HG02884 (cell line): ENCODE results near the gene ARTN.

Source experiments
- ATAC-seq: cut with Tn5 transposase; IDR thresholded peaks from one replicate; pipeline ENCODE4 v1.9.1; 2021; ENCODE audit warnings: mild to moderate bottlenecking, moderate library complexity; ENCODE audit not compliant: unreplicated experiment

Gene ARTN, protein sequence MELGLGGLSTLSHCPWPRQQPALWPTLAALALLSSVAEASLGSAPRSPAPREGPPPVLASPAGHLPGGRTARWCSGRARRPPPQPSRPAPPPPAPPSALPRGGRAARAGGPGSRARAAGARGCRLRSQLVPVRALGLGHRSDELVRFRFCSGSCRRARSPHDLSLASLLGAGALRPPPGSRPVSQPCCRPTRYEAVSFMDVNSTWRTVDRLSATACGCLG

GRCh38 chr1:43933386-43934100 is at the start of gene ARTN:
ARTN (plus strand) TSS chr1:43933801; CDS start chr1:43935657, 1,856 bp downstream.
- no peak for ATAC-seq

DNA sequence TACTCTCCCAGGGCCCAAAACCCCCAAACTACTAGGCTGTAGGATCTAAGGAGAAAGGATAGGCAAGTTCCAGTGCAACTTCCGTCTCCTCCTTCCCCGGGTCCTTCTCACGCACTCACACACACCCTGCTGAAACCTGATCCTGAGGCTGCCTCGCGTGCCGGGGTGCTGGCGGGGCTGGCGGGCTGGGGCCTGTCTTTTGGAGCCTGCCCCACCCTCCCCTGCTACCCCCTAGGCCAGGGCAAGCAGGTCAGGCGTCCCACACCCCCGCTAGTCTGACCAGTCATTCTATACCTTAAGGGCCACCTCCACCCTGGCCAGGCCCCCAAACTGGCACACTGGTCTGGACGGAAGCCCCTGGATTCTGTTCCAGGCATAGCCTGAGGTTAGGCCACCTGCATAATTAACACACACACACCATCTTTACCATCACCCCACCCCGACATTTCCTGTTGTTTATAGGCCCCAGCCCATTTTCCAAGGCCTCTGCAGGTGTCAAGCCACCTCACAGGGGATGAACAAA is 48.3 kb upstream of the ARTN start:
- ATAC-seq: no peak

- no peak for ATAC-seq
These were observed 45.9 kb upstream of the ARTN start for GRCh38 chr1:43887748-43888147.

- no peak for ATAC-seq
These were observed 42.8 kb upstream of the ARTN start for GRCh38 chr1:43890815-43891214.

DNA sequence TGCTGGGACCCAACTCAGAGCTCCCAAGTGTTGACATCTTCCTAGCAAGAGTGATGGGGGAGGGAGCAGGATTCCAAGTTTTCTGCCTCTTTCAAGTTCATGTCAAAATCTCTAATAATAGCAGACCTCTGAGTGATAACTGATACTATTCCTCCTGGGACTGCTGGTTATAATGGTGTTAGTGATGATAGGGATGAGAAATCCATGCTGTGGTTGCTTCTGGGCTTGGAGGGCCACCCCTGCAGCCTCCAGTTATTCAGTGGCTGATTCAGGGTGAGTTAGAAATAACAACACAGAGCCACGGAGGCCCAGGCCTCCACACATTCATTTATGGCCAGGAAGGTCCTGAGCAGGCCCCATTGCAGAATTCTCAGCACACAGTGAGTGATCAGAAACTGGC is 40.6 kb upstream of the ARTN start:
- no peak for ATAC-seq

DNA sequence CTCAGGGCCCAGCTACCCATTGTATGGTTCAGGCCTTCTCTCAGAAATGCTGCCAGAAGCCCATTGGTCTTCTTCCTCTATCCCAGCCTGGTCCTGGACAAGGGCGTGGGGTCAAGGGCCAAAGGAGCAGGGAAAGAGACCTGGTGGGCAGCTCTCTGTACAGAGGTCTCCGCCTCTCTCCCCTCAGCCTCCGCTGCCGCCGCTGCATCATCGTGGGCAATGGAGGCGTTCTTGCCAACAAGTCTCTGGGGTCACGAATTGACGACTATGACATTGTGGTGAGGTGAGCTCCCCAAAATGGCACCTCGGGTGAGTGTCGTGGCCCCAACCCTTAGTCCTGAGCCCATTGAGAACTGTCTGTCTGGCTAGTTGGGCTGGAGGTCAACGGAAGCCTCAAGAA is 34.6 kb upstream of the ARTN start:
- ATAC-seq: no peak

- ATAC-seq: no peak
These were observed 33.2 kb upstream of the ARTN start for GRCh38 chr1:43900386-43900785.

DNA sequence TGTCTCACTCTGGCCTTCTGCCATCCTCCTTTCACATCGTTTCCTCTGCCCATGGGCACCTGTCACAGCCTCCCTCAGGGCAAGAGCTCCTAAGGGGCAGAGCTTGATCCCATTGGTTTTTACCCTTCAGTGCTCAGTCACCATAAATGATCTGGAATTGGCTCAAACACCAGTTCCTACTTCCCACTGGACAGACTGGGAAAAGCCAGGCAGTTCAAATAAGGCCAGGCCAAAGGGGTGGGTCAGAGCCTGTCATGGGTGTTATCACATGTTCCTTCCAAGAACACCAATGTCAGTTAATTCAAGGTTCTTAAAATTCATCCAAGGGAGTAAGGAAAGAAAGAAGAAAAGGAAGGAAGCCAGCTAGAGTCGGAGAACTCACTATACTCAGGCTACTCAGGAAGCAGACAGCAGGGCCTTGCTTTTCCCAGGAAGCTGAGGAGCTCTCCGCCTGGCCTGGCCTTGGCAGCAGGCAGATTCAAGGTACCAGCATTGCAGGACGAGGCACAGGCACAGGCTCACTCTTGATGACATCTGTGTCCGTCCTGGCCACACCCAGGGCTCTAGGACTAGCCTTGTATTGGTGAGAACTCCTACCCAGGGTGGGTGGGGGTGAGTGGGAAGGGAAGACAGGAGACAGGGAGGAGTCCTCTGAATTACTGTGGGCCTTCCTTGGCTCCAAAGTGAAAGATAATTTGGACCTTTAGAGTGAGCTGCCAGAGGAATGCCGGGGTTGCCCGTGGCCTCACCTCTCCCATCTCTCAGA is 32.2 kb upstream of the ARTN start:
- no peak for ATAC-seq

DNA sequence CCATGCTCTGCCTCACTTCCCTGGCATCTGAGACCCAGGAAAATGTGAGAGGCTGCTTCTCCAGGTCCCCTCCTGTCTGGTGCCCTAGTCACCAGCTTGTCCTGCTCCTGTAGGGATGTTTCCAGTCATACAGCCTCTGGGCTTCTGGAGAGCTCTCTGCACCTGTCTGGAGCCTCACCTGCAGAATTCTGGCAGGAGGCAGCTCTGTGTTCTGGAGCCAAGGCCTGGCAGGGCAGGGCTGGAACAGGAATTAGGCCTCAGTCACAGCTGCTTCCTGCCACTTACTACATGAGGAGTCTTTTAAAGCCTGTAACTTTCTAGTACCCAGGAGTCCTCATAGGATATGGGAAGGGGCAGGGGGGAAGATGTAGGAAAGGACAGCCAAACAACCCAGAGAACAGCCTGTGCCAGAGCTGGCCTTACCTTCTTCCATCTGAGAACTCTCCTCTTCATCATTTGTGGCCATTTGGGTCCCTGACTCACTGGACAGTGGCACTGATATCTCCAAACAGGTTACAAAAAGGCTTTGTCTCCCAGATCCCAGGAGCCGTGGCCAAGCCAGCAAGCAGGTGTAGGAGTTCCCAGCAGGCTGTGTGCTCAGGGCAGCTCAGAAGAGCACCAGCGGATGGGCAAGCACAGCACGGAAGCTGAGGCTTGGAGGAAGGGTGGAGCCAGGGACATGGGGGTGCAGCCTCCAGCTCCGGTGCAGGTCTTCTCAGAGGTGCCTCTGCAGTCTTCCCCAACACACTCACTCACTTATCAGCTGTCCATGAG is 31.4 kb upstream of the ARTN start:
- no peak for ATAC-seq

GRCh38 chr1:43904660-43905551 is 28.7 kb upstream of the ARTN start:
- no peak for ATAC-seq

- ATAC-seq: no peak
These were observed 25.4 kb upstream of the ARTN start for GRCh38 chr1:43908226-43908625.

- ATAC-seq: no peak
These were observed 24.7 kb upstream of the ARTN start for GRCh38 chr1:43908858-43909257.

DNA sequence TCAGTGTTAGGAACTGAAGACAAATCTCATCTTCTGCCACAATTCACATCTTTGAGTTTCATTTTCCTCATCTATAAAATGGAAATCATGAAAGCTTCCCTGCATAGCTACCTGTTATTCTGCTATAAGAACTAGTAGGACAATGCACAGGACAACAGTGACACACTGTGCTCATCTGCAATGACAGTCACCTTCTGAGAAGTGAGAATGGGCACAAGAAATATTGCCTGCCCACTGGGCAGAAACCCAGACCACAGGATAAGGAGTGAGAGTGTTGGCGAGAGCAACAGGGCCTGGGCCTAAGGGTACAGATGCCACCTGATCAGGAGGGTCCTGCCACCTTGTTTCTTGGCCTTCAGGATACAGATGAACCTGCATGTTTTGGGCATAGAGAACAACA is 23.3 kb upstream of the ARTN start:
- no peak for ATAC-seq

- ATAC-seq: no peak
These were observed 21.0 kb upstream of the ARTN start for GRCh38 chr1:43912607-43913006.

DNA sequence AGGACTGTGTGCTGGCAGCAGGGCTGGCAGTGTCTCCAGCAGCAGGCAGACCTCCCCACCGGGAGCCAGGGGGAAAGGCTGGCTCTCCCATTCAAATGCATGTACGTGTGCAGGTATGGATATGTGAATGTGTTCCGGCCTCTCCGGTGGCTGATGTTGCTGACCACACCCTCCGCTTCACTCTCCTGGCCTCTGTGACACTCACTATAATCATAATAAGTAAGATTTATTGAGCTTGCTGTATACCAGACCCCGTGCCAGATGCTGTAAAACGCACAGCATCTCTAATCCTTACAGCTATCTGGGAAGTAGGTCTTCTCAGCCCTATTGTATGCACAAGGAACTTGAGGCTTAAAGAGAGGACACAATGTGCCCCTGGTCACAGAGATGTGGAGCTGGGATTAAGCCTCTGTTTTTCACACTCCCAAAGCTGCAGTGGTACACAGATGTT is 20.5 kb upstream of the ARTN start:
- ATAC-seq: no peak

DNA sequence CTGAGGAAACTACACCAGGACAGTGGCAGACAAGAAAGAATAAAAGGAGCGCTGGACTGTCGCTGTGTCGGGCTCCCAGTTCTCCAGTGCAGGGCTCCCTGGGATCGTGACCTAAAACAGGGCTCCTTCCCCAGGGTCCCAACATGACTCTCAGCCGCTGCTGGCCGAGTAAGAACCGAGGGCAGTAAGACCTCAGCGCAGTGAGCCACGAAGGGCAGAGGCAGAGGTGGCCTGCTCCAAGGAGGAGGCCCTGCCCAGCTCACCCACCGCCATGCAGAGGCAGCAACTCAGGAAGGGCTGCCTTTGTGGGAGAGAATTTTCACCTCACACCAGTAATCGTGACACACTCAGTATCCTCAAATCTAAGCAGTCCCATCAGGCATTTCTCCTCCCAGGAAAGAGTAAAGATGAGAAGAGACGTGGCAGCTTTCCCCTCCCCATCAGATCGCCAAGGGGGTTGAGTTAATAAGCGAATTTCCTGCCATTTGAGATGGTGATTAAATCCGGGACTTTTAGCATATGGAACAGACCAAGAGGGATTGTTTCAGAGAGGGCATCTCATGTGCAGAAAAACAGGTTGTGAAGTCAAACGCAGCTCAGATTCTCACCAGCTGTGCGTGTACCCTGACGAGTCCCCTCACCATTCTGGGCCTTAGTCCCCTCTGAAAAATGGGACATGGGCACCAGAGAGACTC is 19.8 kb upstream of the ARTN start:
- no peak for ATAC-seq

GRCh38 chr1:43914576-43915525 is 18.8 kb upstream of the ARTN start:
- no peak for ATAC-seq

GRCh38 chr1:43919906-43920305 is 13.7 kb upstream of the ARTN start:
- ATAC-seq: no peak
